CD4-positive, alpha-beta T cell treated with Interleukin-21 for 1 hour (primary cell): ENCODE measurements around the gene CELA3A.
"Not testable (repeated sequence)": the region's sequence is repeated elsewhere in the genome, so short reads cannot be mapped to it uniquely, and the experiment has no call there.

ENCODE experiments used
- DNase-seq: peaks from one replicate; pipeline ENCODE4 v3.0.0-alpha.2; 2020

CELA3A gene

GRCh38 chr1:21982122-21982521, 19.3 kb upstream of the CELA3A start:
- not testable (repeated sequence) for DNase-seq

- DNase-seq = not testable (repeated sequence)
Observed at GRCh38 chr1:21983539-21983938, 17.9 kb upstream of the CELA3A start.

- not testable (repeated sequence) for DNase-seq
Observed at GRCh38 chr1:21985893-21986292, 15.6 kb upstream of the CELA3A start.

- not testable (repeated sequence) for DNase-seq
Observed at GRCh38 chr1:21986386-21986785, 15.1 kb upstream of the CELA3A start.

- DNase-seq = not testable (repeated sequence)
Observed at GRCh38 chr1:21989672-21990393, 11.6 kb upstream of the CELA3A start.

DNA sequence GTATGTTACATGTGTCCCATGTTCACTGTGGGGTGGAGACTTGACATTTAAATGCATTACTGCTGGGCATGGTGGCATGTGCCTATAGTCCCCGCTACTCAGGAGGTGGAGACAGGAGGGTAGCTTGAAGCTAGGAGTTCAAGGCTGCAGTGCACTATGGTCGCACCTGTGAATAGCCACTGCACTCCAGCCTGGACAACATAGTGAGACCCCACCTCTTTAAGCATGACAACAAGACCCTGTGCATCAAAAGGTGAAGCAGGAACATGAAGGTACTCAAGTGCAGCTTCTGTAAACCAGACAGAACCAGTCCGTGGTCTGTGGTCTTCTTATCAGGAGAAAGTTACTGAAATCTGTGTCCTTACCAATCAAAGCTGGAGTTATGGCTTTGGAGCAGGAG, 9.3 kb upstream of the CELA3A start:
- not testable (repeated sequence) for DNase-seq

DNA sequence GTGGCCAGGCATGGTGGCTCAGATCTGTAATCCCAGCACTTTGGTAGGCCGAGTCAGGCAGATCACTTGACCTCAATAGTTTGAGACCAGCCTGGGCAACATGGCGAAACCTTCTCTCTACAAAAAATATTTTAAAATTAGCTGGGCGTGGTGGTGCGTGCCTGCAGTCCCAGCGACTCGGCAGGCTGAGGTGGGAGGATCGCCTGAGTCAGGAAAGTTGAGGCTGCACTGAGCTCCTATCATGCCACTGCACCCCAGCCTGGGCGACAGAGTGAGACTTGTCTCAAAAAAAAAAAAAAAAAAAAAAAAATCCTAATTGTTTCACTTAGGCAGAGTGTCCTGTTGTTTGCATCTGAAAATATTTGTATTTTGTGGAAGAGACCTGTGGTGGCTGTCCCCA, 6.7 kb upstream of the CELA3A start:
- not testable (repeated sequence) for DNase-seq

DNA sequence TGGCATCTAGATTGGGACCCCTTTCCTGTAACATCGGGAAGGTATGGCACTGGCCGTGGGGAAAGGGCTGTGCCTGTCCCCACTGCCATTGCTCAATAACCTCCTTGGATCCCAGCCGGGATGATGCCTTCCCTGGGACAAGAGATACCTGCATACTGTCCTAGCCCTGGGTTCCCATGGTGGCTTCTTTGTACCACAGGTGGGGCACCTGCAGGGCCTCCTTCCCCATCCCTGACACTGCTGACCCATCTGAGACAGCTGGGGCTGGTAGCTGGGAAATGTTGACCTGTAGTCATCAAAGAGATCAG, 4.8 kb upstream of the CELA3A start:
- DNase-seq = not testable (repeated sequence)

DNA sequence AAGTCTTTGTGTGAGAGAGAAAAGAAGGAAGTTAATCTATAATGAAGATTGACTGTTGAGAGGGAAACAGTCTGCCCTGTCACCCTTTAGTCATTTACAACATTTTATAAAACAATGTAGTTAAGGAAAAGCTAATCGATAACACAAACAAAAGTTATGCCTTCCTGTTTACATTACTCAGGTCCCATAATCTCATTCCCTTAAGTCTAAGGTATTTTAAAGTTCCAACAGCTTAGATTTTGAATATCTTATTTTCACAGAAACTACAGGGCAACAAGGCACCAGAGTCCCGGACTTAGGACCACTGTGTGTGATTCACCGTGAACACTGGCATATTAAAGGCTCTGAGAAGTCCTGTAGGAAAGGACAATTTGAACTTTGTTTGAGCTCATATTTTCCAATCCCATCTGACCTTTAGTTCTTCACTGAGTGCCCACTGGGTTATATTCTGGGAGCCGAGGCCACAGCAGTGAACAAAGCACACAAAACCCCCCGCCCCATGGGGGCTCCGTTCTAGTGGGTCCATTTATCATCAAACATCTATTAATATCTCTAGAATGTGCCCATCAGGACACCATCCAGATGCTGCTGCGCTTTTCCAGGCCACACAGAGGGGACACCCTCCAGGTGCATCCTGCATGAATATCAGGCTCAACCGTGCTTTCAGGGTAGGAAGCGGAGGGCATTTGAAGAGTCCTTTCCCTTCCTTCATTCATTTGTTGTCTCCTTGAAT, 3.4 kb upstream of the CELA3A start:
- not testable (repeated sequence) for DNase-seq

DNA sequence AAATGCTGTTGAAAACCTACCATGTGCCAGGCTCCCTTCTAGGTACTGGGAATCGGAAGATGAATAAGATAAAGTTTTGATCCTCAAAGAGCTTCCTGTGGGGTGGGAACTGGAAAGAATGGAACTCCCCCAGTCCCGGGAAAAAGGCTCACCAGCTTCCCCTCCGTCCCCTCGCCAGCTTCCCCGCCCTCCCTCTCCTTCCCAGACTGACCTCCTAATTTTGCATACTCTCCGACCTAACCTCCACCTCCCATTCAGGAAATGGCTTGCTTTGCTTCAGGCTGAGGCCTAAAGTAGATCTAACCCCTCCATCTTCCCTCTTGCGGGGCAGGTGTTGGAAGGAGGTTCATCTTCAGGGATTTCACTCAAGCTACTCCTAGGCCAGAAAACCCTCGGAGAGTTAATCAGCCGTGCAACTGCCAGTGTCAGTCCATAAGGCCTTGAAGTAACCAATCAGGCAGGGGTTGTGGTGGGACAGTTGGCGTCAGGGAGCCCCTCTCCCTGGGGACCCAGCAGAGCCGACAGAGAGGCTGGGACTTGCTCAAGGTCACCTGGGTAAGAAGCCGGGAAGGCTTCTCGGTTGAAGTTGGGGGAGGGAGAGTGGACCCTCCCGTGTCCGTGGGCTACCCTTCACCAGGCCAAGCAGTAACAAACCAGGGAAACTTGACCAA, 2.7 kb upstream of the CELA3A start:
- DNase-seq = not testable (repeated sequence)

GRCh38 chr1:21999645-22000044, 1.8 kb upstream of the CELA3A start:
- not testable (repeated sequence) for DNase-seq

GRCh38 chr1:22002461-22002860, 1.0 kb downstream of the CELA3A start:
- DNase-seq = not testable (repeated sequence)

DNA sequence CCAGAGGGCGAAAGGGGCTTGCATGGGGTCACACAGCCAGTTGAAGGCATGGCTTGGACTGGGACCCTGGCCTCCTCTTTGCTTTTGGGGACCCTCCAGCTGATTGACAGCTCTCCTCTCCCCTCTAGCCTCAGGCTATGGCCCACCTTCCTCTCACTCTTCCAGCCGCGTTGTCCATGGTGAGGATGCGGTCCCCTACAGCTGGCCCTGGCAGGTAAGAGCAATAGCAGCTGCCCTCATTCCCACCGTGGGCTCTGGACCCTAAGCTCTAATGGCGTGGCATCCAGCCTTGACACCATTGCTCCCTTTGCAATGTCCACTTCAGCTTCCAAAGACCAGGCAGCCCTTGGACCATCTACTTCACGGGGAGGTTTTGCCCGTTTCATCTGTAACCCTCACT, 1.4 kb downstream of the CELA3A start:
- DNase-seq = not testable (repeated sequence)

DNA sequence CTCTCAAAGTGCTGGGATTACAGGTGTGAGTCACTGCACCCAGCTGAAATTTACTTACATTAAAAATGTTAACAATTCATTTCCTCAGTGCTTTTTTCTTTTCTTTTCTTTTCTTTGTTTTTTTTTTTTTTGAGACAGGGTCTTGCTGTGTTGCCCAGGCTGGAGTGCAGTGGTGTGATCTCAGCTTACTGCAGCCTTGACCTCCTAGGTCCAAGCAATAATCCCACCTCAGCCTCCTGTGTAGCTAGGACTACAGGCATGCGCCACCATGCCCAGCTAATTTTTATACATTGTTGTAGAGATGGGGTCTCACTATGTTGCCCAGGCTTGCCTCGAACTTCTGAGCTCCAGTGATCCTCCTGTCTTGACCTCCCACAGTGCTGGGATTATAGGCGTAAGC, 2.5 kb downstream of the CELA3A start:
- DNase-seq = not testable (repeated sequence)

- DNase-seq = peak; percentile 27
Observed at GRCh38 chr1:22005261-22006149, 4.0 kb downstream of the CELA3A start.

- DNase-seq = not testable (repeated sequence)
Observed at GRCh38 chr1:22006736-22007135, 5.3 kb downstream of the CELA3A start.

- not testable (repeated sequence) for DNase-seq
Observed at GRCh38 chr1:22007262-22007661, 5.8 kb downstream of the CELA3A start.

DNA sequence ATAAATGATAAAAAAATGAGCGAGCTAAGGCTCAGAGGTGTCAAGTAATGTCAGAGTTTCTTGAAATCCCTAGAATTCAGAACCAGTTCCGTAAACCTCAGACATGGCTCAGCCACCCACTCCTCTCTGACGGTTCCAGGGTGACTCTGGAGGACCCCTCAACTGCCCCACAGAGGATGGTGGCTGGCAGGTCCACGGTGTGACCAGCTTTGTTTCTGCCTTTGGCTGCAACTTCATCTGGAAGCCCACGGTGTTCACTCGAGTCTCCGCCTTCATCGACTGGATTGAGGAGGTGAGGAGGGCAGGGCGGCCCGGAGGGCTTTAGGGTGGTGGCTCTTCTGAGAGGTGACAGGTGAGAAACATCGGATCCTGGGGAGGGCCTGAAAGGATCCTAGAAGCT, 8.1 kb downstream of the CELA3A start:
- DNase-seq = not testable (repeated sequence)

- DNase-seq = not testable (repeated sequence)
Observed at GRCh38 chr1:22012752-22013151, 11.3 kb downstream of the CELA3A start.

- DNase-seq = not testable (repeated sequence)
Observed at GRCh38 chr1:22014575-22015206, 13.2 kb downstream of the CELA3A start.

DNA sequence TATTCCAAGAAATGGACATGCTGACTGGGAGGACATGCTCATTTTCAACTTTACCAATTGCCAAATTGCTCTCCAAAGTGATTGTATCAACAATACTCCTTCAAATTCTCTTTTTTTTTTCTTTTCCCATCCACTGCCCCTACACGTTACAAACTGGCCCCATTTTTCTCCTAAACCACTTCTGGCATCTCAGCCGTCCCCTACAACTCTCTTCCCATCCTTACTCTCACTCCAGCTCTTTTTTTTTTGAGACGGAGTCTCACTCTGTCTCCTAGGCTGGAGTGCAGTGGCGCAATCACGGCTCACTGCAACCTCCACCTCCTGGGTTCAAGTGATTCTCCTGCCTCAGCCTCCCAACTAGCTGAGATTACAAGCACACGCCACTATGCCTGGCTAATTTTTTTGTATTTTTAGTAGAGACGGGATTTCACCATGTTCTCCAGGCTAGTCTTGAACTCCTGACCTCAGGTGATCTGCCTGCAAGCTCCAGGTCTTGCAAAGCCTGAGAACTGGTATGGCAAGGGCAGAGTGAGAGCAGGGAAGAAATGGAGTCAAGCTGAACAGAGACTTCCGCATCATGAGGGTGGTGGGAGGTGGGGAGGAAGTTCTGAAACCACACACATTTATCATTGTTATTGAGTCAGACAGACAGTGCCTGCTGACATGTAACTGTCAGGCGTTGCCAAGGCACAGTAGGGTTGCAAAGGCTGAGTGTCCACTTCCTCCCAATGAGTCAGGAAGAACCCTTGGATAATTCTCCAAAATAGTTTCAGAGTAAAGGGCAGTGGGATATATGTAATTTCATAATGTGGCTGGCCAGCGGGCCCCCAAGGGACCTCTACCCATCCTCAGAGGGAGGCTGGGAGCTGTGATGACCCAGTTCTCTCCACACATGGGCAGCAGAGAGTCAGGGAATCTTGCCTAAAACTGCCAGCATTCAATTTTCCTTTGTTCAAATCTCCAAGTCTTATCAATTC, 17.4 kb downstream of the CELA3A start:
- peak; percentile 51 for DNase-seq
